Peyer's patch (tissue), 4 donors: ENCODE data around the gene KNSTRN. TPM values are rescaled to one million over a fixed set of nuclear protein-coding genes. Genes with fewer than 3 reads are reported as not detected.
A peak's percentile ranks its signal among the peaks of the same experiment; 100 is the strongest.

Source experiments
- DNase-seq, 3 donors: peaks; one replicate each; pipeline ENCODE4 v3.0.0-alpha.2; 2017 to 2019
- H3K27ac ChIP-seq, 4 donors: fragments of 200-600 bp; sonication (generic); one replicate each; pipeline ENCODE4 v1.5.1; 2016 to 2019
- H3K27me3 ChIP-seq, 2 donors: fragments of 200-600 bp; sonication (generic); one replicate each; pipeline ENCODE4 v1.5.1; 2019
- H3K36me3 ChIP-seq, 3 donors: fragments of 200-600 bp; sonication (generic); one replicate each; pipeline ENCODE4 v1.5.1; 2016 to 2019
- H3K4me1 ChIP-seq, 4 donors: fragments of 200-600 bp; sonication (generic); one replicate each; pipeline ENCODE4 v1.5.1; 2016 to 2019
- H3K4me3 ChIP-seq, 4 donors: fragments of 200-600 bp; sonication (generic); 1 replicate in 3 of 4; 2 replicates in 1 of 4; pipeline ENCODE4 v1.5.1; 2016 to 2019; ENCODE audit warnings: mild to moderate bottlenecking in 1 of 4
- H3K9me3 ChIP-seq, 4 donors: fragments of 200-600 bp; sonication (generic); one replicate each; pipeline ENCODE4 v1.5.1; 2016 to 2019; ENCODE audit warnings: mild to moderate bottlenecking in 1 of 4
- POLR2A ChIP-seq, 2 donors: fragments of 450-650 bp; IDR thresholded peaks; one replicate each; pipeline ENCODE4 v1.5.1; 2017; ENCODE audit warnings: antibody characterized with exemption in 2 of 2, mild to moderate bottlenecking in 2 of 2, moderate library complexity in 2 of 2
- total RNA-seq, 4 donors: library from RNA; depleted of rRNA; stranded (reverse); fragments of >200 nt; gene quantifications; one replicate each; pipeline ENCODE4 v1.1.0, GENCODE V29; 2016
- TF ChIP-seq, protein P1 (sequence below), 6 experiments: fragments of 450-650 bp in 4 of 6; fragments of 200-600 bp in 2 of 6; sonication (generic) in 1 of 6; IDR thresholded peaks; one replicate each; pipeline ENCODE4 v1.5.1; 2017 to 2019; ENCODE audit warnings: antibody characterized with exemption in 6 of 6, mild to moderate bottlenecking in 3 of 6, moderate library complexity in 1 of 6

The KNSTRN gene
- total RNA-seq, 4 donors from 2014 or later = 4.7 to 63.5 (median 6.5) TPM

DNA sequence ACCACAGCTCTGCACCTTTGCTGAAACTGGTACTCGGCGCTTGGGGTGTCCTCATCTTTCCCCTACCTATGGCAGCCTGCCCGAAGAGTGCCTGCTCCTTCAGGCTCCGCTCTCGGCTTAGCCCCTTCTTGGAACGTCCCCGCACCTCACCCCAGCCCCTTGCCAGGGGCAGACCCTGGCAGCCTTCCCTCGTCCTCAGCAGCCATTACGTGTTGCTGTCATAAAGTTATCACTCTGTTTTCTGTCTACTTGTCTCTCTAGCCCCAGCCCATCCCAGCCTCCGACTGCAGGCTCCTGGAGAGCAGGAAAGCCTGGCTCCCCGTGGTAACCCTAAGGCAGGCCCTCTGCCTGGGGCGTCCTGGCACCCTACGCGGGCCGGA is 53.2 kb downstream of the KNSTRN start:
- peaks cover 0 to 28% (median 19%) of the 10 kb centered on the region in 4 donors for H3K4me1 ChIP-seq
- H3K27me3 ChIP-seq = peaks cover 0 to 8% of the 10 kb centered on the region in 2 donors
- H3K4me3 ChIP-seq = peak overlapping the region; percentile 26 to 46 (median 43)
- DNase-seq = no peak
- no peaks in the 10 kb centered on the region for H3K9me3 ChIP-seq
- no peaks in the 10 kb centered on the region for H3K36me3 ChIP-seq
- H3K27ac ChIP-seq = no peak overlapping the region
- TF ChIP-seq, protein P1, sequence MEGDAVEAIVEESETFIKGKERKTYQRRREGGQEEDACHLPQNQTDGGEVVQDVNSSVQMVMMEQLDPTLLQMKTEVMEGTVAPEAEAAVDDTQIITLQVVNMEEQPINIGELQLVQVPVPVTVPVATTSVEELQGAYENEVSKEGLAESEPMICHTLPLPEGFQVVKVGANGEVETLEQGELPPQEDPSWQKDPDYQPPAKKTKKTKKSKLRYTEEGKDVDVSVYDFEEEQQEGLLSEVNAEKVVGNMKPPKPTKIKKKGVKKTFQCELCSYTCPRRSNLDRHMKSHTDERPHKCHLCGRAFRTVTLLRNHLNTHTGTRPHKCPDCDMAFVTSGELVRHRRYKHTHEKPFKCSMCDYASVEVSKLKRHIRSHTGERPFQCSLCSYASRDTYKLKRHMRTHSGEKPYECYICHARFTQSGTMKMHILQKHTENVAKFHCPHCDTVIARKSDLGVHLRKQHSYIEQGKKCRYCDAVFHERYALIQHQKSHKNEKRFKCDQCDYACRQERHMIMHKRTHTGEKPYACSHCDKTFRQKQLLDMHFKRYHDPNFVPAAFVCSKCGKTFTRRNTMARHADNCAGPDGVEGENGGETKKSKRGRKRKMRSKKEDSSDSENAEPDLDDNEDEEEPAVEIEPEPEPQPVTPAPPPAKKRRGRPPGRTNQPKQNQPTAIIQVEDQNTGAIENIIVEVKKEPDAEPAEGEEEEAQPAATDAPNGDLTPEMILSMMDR (IDR thresholded peaks at IDR 0.05) = no peak
- TF ChIP-seq POLR2A (IDR thresholded peaks at IDR 0.05) = no peak

DNA sequence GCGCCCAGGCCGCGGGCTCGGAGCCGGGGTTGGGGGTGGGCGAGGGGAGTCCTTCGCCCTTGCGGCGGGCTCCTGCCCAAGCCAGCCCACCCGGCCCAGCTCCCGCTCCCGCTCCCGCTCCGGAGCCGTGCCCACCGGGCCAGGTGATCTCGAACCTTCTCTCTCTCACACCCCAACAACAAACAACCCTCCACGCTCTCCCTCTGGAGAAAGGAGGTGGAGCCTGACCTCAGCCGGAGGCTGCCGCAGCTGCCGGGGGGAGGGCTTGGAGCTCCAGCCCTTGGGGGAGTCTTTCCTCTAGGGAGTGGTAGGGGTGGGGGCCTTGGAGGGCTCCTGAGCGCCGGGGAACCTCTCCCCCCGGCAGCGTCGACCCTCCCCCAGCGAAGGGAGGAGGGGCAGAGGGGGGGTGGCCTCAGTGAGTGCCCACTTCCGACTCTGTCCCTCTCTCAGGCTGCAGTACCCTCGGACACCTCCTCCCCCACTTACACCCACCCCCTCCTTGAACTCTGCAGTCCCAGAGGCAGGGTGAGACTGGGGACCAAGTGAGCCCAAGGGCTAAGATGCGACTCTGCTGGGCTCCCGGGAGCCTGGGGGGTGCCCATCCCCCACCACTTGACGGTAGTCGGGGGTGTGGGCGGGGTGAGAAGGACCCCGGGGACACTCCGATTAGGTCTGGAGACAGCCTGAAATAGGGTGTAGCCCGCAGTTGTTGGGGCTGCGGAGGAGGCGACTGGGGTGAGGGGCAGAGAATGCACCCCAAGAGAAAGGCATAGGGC is 53.8 kb downstream of the KNSTRN start:
- Histone ChIP-seq H3K36me3 (no peaks in the 10 kb centered on the region), H3K4me1 (peaks cover 0 to 28% (median 19%) of the 10 kb centered on the region in 4 donors), H3K27ac (peak overlapping the region in 1 of 4 donors; percentile 31), H3K4me3 (peak overlapping the region; percentile 26 to 46 (median 43)), H3K27me3 (peaks cover 0 to 8% of the 10 kb centered on the region in 2 donors), H3K9me3 (no peaks in the 10 kb centered on the region)
- no peak for TF ChIP-seq POLR2A (IDR thresholded peaks at IDR 0.05)
- TF ChIP-seq, protein P1 (IDR thresholded peaks at IDR 0.05) = no peak
- DNase-seq = no peak

DNA sequence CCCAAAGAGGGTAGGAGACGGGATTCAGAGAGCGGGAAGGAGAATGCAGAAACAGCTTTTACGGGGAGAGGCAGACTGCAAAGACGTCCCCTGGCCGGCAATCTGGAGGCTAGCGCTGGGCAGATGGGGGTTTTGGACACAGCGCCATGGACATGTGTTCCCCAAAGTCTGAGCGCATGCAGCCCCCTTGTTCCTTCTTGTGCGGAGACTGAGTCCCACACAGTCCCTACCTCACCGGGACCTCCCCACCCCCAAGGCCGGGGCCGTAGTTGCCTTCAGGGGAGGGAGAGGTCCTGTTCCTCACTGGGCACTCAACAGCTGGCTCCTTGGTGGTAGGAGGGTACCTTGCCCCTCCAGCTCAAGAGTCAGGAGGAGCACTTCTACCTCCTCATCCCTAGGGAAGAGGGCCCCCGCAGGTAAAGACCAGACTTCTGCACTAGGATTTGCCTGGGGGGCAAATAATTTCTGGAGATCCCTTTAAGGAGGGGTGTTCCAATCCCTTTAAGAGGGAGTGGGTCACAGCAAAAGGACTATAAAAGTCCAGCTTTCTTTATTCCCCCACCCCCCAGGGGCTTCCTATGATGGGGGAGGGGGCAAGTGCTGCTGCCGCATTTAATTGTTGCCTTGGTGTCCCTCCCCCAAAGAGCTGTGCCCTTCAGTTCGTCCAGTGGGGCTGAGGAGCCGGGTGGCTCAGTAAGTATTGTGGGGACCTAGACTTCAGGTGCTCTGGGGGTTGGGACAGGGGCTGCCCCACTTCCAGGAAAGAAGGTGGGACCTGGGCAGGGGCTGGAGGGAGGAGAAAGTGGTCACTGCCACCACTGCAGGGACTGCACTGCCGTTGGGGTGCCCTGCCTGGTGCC is 54.6 kb downstream of the KNSTRN start:
- Histone ChIP-seq H3K27me3 (peaks cover 0 to 8% of the 10 kb centered on the region in 2 donors), H3K4me3 (peak overlapping the region in 3 of 4 donors; percentile 43 to 46 (median 43)), H3K9me3 (no peaks in the 10 kb centered on the region), H3K36me3 (no peaks in the 10 kb centered on the region), H3K4me1 (peaks cover 0 to 30% (median 21%) of the 10 kb centered on the region in 4 donors), H3K27ac (no peak overlapping the region)
- TF ChIP-seq, protein P1 (IDR thresholded peaks at IDR 0.05) = no peak
- no peak for TF ChIP-seq POLR2A (IDR thresholded peaks at IDR 0.05)
- no peak for DNase-seq

DNA sequence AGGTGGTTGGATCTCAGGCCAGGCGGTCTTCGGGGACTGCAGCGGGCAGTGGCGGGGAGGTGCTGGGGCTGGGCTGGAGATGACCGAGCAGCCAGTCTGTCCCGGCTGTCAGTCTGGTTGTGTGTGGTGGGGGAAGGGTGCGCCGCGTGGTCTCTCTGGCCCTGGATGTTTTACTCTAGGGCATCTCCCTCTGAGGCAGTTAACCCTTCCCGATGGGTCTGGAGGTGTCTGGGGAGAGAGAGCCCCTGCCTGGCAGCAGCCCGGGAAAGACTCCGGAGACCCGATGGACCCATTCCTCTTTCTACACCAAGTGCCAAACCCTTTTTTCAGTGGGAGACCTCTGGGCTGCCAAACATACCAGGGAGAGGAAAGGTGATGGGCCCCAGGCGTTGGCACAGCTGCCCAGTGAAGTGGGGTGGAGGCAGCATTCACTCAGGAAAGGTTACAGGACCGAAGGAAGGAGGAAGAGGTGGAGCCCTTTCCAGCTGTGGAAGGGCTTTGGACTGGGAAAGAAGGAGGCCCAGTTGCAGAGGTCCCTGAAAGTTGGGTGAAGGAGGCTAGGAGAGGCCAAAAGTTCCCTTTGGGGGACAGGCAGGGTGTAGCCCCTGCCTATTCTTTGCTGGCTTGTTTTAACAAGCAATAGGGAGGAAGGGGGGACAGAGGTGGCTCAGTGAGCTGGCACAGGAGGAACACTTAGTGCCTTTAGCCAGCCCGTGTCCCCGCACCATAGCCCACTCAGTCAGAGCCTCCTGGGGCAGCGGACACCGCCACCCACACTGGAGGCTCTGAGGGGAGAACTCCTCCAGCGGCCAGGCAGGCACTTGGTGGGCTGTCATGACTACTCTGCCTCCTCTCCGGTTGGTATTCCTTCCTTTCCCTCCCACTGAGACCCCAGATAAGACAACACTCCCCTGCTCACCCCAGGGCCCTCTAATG is 55.5 kb downstream of the KNSTRN start:
- peaks cover 7 to 39% (median 23%) of the 10 kb centered on the region in 4 donors for H3K4me1 ChIP-seq
- H3K4me3 ChIP-seq = no peak overlapping the region
- TF ChIP-seq POLR2A (IDR thresholded peaks at IDR 0.05) = no peak
- TF ChIP-seq, protein P1 (IDR thresholded peaks at IDR 0.05) = no peak
- H3K27me3 ChIP-seq = peaks cover 0 to 8% of the 10 kb centered on the region in 2 donors
- H3K27ac ChIP-seq = no peak overlapping the region
- no peak for DNase-seq
- no peaks in the 10 kb centered on the region for H3K36me3 ChIP-seq
- no peaks in the 10 kb centered on the region for H3K9me3 ChIP-seq

DNA sequence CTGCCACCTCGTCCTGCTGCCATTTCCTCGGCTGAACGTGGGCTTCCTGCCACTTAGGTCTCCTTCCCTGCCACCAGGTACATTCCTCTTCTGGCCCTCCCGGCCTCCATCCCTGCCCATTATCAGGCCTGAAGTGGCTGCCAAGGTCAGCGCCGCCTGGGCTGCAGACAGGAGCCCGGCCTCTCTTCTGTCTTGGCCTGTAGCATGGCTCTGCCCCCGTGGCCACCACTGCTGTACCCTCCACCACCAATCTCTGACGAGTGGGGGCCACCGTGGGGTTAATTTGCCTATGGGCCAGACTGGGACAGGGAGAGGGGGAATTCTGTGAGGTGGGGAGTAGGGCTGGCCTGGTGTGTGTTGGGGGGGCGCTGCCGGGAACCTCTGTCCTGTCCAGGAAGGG is 56.2 kb downstream of the KNSTRN start:
- Histone ChIP-seq H3K4me3 (no peak overlapping the region), H3K27ac (no peak overlapping the region), H3K36me3 (no peaks in the 10 kb centered on the region), H3K9me3 (no peaks in the 10 kb centered on the region), H3K27me3 (peaks cover 0 to 8% of the 10 kb centered on the region in 2 donors), H3K4me1 (peaks cover 7 to 46% (median 23%) of the 10 kb centered on the region in 4 donors)
- TF ChIP-seq, protein P1 (IDR thresholded peaks at IDR 0.05) = no peak
- TF ChIP-seq POLR2A (IDR thresholded peaks at IDR 0.05) = no peak
- peak in 1 of 3 donors; percentile 41 for DNase-seq
